Panc1 (cell line): ENCODE measurements around the gene NAA11. TPM values are rescaled to one million over a fixed set of nuclear protein-coding genes. Genes with fewer than 3 reads are reported as not detected.

Experiments
- ATAC-seq: fragments of 200-7000 bp; cut with Tn5 transposase; 2 replicates; pipeline ENCODE4 v1.9.1; 2020; ENCODE audit warnings: mild to moderate bottlenecking, moderate library complexity
- BruUV-seq: library from RNA; stranded (reverse); fragments of 400-500 nt; replicated peaks from 2 replicates; lab custom pipeline; 2021; lab: Mats Ljungman, UMichigan
- CTCF ChIA-PET: fragments of 300-600 bp; sonication (Branson Sonifier 250); formaldehyde crosslinking; loops from one replicate; lab custom pipeline; 2022; ENCODE audit warnings: antibody characterized with exemption; lab: Charles Lee
- POLR2A ChIA-PET: fragments of 300-600 bp; sonication (Branson Sonifier 250); formaldehyde crosslinking; loops from one replicate; lab custom pipeline; 2022; ENCODE audit warnings: antibody characterized with exemption; lab: Charles Lee
- DNase-seq: peaks from one replicate; pipeline ENCODE4 v3.0.0-alpha.2; 2010; ENCODE audit warnings: low read depth, low spot score
- H3K27ac ChIP-seq: 2 replicates; pipeline ENCODE4 v1.5.1; 2011; ENCODE audit warnings: mild to moderate bottlenecking, low read length, inconsistent platforms
- H3K27me3 ChIP-seq: fragments of 200-500 bp; sonication (Bioruptor generic); 2 replicates; pipeline ENCODE4 v1.6.0; 2014; ENCODE audit warnings: low read length, inconsistent platforms; ENCODE audit not compliant: control insufficient read depth, insufficient read depth
- H3K36me3 ChIP-seq: fragments of 200-500 bp; sonication (Bioruptor generic); 2 replicates; pipeline ENCODE4 v1.5.1; 2014; ENCODE audit warnings: inconsistent platforms, mild to moderate bottlenecking, low read length, moderate library complexity; ENCODE audit not compliant: control insufficient read depth, insufficient read depth
- H3K4me1 ChIP-seq: 2 replicates; pipeline ENCODE4 v1.5.1; 2011; ENCODE audit warnings: inconsistent platforms, mild to moderate bottlenecking, low read length, moderate library complexity; ENCODE audit not compliant: control insufficient read depth, insufficient read depth
- H3K4me3 ChIP-seq, 2 experiments: 2 replicates each; pipeline ENCODE4 v1.5.1; 2011 to 2012; ENCODE audit warnings: low read depth in 2 of 2, low read length in 2 of 2, mild to moderate bottlenecking in 2 of 2, inconsistent platforms in 1 of 2, moderate library complexity in 1 of 2
- H3K9me3 ChIP-seq: fragments of 200-500 bp; sonication (Bioruptor generic); 2 replicates; pipeline ENCODE4 v1.5.1; 2014; ENCODE audit warnings: low read depth, mild to moderate bottlenecking, inconsistent platforms, low read length, moderate library complexity; ENCODE audit not compliant: control insufficient read depth, insufficient read depth
- POLR2AphosphoS5 ChIP-seq: IDR thresholded peaks from 2 replicates; pipeline ENCODE4 v1.6.1; 2012; ENCODE audit warnings: mild to moderate bottlenecking, low read depth, low read length, moderate library complexity
- REST ChIP-seq, 2 experiments: IDR thresholded peaks; 2 replicates each; pipeline ENCODE4 v1.6.1; 2011 to 2012; ENCODE audit warnings: low read depth in 2 of 2, control low read depth in 1 of 2, low read length in 1 of 2, mild to moderate bottlenecking in 1 of 2, moderate library complexity in 1 of 2; ENCODE audit not compliant: insufficient read depth in 1 of 2
- SIN3A ChIP-seq: IDR thresholded peaks from 2 replicates; pipeline ENCODE4 v1.6.1; 2012; ENCODE audit warnings: low read depth, mild to moderate bottlenecking, low read length, moderate library complexity, borderline replicate concordance; ENCODE audit not compliant: insufficient read depth
- TCF7L2 ChIP-seq: IDR thresholded peaks from 2 replicates; pipeline ENCODE4 v1.6.1; 2011; ENCODE audit warnings: mild to moderate bottlenecking, low read depth, low read length, inconsistent platforms
- in situ Hi-C: cut with HindIII; loops from 2 replicates; pipeline ENCODE4 v1.10.0; 2016; ENCODE audit warnings: low sequenced_read_pairs, low pct_unique_long_range_greater_than_20kb
- intact Hi-C: fragments of 100-400 bp; cut with micrococcal nuclease; formaldehyde crosslinking; loops from one replicate; pipeline ENCODE4 v1.10.0; 2022; ENCODE audit not compliant: unreplicated experiment
- total RNA-seq: library from RNA; stranded (reverse); gene quantifications from one replicate; pipeline ENCODE4 v1.2.1, GENCODE V29; 2021; ENCODE audit not compliant: unreplicated experiment
- TF ChIP-seq, protein P1 (sequence below): fragments of 450-650 bp; IDR thresholded peaks from 2 replicates; pipeline ENCODE4 v1.5.1; 2017; ENCODE audit warnings: mild to moderate bottlenecking

The NAA11 gene
- total RNA-seq, 1 experiment from 2014 or later, result not detected

DNA sequence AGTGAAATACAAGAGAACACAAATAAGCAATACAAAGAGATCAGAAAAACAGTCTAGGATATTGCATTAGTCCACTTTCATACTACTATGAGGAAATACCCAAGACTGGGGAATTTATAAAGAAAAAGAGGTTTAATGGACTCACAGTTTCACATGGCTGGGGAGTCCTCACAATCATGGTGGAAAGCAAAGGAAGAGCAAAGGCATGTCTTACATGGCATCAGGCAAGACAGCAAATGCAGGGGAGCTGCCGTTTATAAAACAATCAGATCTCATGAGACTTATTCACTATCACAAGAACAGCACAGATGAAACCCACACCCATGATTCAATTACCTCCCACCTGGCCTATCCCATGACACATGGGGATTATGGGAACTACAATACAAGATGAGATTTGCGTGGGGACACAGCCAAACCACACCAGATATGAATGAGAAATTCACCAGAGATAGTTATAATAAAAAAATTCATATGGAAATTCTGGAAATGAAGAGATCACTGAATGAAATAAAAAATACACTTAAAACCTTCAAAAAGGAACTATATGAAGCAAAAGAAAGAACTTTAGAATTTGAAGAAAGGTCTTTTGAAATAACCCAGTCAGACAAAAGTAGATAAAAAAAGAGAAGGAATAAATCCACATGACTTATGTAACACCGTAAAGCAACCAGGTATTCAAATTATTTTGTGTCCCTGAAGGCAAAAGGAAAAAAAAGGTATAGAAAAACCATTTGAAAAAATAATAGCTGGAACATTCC is 16.2 kb upstream of the NAA11 start:
- in situ Hi-C loops (no loop called here), intact Hi-C loops (no loop called here)
- no peak for DNase-seq
- no peak overlapping the region for H3K27ac ChIP-seq
- no peaks in the 10 kb centered on the region for H3K36me3 ChIP-seq
- TF ChIP-seq REST (IDR thresholded peaks at IDR 0.05; ENCODE audit: insufficient read depth in 1 of 2, low read depth in 2 of 2, low read length in 1 of 2), result no peak
- TF ChIP-seq SIN3A, result no peak
- TF ChIP-seq, protein P1, sequence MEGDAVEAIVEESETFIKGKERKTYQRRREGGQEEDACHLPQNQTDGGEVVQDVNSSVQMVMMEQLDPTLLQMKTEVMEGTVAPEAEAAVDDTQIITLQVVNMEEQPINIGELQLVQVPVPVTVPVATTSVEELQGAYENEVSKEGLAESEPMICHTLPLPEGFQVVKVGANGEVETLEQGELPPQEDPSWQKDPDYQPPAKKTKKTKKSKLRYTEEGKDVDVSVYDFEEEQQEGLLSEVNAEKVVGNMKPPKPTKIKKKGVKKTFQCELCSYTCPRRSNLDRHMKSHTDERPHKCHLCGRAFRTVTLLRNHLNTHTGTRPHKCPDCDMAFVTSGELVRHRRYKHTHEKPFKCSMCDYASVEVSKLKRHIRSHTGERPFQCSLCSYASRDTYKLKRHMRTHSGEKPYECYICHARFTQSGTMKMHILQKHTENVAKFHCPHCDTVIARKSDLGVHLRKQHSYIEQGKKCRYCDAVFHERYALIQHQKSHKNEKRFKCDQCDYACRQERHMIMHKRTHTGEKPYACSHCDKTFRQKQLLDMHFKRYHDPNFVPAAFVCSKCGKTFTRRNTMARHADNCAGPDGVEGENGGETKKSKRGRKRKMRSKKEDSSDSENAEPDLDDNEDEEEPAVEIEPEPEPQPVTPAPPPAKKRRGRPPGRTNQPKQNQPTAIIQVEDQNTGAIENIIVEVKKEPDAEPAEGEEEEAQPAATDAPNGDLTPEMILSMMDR, result no peak
- TF ChIP-seq TCF7L2, result no peak
- TF ChIP-seq POLR2AphosphoS5, result no peak
- ChIA-PET CTCF (no interaction called here), POLR2A (no interaction called here)
- H3K4me1 ChIP-seq, result no peaks in the 10 kb centered on the region
- H3K27me3 ChIP-seq, result no peaks in the 10 kb centered on the region
- no peak for ATAC-seq
- no TSS peak for BruUV-seq
- H3K9me3 ChIP-seq, result no peaks in the 10 kb centered on the region
- no peak overlapping the region for H3K4me3 ChIP-seq

GRCh38 chr4:79340568-79340967 is 14.7 kb upstream of the NAA11 start:
- ChIA-PET POLR2A (no interaction called here), CTCF (interaction anchor here (0.6 kb wide), 1 partner anchor 11 kb away, joined by 3 read pairs; no protein-coding TSS in a partner anchor)
- no peak for DNase-seq
- in situ Hi-C loops (no loop called here), intact Hi-C loops (no loop called here)
- ATAC-seq, result no peak
- Histone ChIP-seq H3K27ac (no peak overlapping the region), H3K9me3 (no peaks in the 10 kb centered on the region), H3K27me3 (no peaks in the 10 kb centered on the region), H3K4me1 (no peaks in the 10 kb centered on the region), H3K36me3 (no peaks in the 10 kb centered on the region), H3K4me3 (no peak overlapping the region)
- no TSS peak for BruUV-seq
- TF ChIP-seq TCF7L2 (no peak), POLR2AphosphoS5 (no peak), SIN3A (no peak), REST (IDR thresholded peaks at IDR 0.05; ENCODE audit: insufficient read depth in 1 of 2, low read depth in 2 of 2, low read length in 1 of 2) (no peak)
- TF ChIP-seq, protein P1, result no peak
